Hematopoietic multipotent progenitor cell treated with erythropoietin and hydrocortisone succinate and interleukin-3 and kit ligand, for 15 days (in vitro differentiated cells): Measurements from ENCODE around the gene CWC27.

ENCODE experiments used
- DNase-seq: peaks from one replicate; pipeline ENCODE4 v3.0.0-alpha.2; 2015; ENCODE audit warnings: low spot score

Gene CWC27

GRCh38 chr5:64980176-64980575, 211.4 kb downstream of the CWC27 start:
- DNase-seq = no peak

- DNase-seq = no peak
These were observed 219.0 kb downstream of the CWC27 start for GRCh38 chr5:64987768-64988167.

DNA sequence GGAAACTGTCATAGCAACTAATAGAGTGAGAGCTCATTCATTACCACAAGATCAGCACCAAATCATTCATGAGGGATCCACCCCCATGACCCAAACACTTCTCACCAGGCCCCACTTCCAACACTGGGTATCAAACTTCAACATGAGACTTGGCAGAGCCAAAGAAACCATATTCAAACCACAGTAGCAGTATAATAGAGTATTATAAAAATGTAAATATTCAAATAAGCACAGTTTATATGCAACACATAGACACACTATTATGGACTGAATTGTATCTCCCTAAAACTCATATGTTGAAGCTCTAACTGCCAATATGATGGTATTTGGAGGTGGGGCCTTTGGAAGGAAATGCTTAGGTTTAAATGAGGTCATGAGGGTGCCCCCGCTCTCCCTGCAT, 240.5 kb downstream of the CWC27 start:
- no peak for DNase-seq

- DNase-seq = no peak
These were observed 242.1 kb downstream of the CWC27 start for GRCh38 chr5:65010841-65011240.

DNA sequence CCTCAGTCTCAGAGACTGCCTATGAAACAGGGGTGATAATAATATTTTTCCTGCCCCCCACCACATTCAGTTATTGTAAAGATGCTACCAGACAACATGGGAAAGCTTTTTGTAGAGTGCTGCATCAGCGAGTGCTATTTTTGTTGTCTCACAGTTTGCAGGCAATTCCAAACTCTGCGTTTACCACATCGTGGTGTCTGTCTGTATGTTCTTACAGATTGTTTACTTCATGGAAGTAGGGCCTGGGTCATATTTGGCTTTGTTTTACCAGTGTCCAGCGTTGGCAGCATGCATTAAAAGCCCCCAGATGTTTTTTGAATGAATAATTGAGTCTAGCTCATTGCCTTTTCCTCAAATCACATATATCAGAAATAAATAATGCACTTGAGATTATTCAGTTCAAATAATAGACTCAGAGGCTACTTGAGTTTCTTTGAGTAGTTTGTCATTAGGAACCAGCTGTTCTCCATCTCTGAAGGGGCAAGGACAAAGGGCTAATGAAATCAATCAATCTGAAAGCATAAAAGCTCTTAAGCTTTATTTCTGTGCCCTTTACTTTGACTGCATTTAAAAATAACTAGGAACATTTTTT, 243.7 kb downstream of the CWC27 start:
- DNase-seq = no peak

DNA sequence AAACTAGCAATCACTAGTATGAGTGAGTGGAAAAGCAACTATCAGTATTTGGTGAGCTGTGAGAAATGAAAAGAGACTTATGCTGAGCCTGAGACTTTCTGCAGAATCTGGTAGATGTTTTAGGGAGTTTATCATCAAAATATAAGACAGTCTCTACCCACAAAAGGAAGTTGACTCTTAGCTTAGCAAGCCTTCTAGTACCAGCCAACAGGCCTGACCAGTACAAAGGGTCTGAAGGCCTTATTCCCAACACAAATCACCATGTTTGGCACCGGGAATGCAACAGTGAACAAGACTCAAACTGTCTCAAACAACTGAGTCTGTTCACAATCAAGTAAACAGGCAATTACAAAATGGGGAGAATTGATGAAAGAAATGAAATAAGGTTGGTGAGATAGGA, 244.4 kb downstream of the CWC27 start:
- DNase-seq = no peak

DNA sequence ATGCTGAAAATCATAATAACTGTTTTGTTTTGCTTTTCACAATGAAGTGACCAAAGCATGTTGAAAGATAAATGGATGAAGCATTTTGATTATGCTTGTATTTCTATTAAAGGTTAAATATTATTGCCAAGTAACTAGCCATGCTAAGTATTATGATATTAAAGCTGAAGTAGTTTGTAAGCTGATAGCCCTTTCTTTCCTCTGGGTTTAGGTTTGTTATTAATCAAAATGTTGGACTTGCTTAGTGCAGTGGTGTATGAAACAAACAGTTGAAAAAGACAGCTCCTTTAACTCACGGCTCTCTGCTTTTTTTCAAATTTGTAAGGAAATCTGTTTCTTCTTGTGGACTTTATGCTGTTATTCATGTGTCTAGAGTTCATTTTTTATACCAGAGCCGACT, 246.0 kb downstream of the CWC27 start:
- no peak for DNase-seq

- DNase-seq = no peak
These were observed 247.0 kb downstream of the CWC27 start for GRCh38 chr5:65015767-65016166.

DNA sequence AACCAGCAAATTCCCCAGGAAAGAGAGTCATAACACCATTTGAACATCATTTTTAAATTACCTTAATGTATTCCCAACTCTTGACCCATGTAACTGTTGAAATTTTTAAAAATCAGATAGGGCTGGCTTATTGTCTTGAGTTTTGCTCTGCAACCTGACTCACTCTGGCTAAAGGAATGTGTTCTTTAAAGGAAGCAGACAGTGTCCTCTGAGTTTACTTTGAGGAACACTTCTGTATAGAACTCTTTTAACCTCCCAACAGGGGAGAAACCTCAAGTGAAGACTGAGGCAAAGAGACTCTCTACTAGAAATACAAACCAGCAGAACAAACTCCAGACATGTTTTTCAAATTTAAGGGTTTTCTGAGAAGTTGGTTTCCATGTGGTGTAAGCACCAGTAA, 248.9 kb downstream of the CWC27 start:
- no peak for DNase-seq

DNA sequence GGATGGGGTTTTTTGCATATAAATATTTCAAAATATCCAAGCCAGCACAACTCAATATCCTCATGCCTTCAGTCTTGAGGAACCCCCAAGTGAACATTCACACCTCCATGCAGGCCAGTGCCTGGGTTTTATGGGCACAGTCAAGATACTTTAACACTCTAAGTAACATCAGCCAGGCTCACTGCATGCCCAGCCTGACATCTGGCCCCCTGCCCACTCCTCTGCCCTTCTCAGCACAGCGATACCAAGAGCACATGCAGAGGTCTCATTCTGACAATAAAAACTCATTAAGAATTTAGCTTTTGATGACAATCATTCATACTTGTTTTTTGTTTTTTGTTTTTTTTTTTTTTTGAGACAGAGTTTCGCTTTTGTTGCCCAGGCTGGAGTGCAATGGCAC, 250.0 kb downstream of the CWC27 start:
- DNase-seq = no peak

DNA sequence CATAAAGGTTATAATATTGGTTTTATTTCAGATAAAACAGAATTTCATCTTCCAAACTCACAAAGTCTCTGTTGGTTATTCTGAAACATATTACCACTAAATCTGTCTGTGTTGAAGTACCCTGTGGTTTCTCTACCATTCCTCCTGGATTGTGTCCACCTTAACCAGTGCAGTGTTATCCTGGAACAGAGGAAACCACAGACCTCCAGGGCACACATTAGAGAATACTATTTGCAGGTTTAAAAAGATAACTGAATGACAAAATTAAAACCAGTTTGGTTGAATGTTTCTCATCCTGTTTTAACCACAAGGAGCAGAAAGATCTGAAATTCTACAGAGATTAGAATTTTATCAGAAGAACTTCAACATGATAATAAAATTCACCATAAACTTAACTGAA, 251.8 kb downstream of the CWC27 start:
- DNase-seq = no peak

- DNase-seq = no peak
These were observed 252.9 kb downstream of the CWC27 start for GRCh38 chr5:65021527-65022226.

DNA sequence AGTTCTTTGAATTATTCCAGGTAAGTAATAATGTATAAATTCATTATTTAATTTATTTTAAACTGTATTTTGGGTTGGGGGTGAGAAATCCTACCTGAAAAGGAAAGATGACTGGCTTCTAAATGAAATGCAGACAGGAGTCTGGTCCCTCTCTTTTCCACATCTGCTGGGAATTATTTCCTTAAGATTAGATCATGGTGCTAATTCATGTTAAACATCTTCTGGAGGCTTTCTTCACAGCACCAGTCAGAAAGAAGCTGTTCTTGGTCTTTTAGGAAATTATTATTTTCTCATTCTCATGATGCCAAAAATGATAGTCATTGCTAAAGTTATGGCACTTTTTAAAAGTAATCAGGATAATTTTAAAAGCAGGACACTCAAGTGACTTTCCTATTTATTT, 254.2 kb downstream of the CWC27 start:
- DNase-seq = no peak

GRCh38 chr5:65024681-65025080, 256.0 kb downstream of the CWC27 start:
- DNase-seq = no peak

GRCh38 chr5:65026816-65027548, 258.3 kb downstream of the CWC27 start:
- no peak for DNase-seq

DNA sequence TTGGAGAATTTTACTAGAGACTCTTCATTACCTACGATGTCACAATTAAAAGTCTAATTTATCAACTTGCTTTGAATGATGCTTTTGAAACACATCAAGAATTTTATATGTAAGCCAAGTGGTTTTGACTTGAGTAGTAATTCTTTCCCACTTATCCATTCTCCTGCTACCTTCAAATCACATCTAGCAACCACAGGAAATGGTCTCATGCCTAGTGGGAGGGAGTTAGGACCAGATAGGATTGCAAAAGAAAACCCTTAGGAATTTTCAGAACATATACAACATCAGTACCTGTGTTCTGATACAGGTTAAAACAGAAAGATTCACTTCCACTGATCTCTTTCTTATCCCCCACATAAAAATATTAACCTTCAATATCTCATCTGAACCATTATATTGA, 260.4 kb downstream of the CWC27 start:
- no peak for DNase-seq

DNA sequence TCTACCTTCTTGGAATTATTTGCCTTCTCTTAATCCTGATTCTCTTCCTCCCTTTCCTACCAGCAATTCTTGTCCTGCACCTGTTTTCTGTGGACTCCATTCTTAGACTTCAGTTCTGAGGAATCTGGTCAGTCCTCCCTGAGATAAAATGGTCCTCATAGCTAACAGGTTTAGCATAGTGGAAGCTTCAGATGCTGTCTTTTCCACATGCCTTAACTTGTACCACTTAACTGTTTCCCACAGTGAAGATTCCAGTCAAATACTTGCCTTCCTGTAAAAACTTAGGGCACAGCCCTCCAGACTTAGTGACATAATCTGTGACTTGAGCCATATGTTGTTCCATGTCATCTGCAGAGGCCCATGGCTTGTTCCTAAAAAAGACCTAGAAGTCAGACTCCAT, 261.3 kb downstream of the CWC27 start:
- no peak for DNase-seq

DNA sequence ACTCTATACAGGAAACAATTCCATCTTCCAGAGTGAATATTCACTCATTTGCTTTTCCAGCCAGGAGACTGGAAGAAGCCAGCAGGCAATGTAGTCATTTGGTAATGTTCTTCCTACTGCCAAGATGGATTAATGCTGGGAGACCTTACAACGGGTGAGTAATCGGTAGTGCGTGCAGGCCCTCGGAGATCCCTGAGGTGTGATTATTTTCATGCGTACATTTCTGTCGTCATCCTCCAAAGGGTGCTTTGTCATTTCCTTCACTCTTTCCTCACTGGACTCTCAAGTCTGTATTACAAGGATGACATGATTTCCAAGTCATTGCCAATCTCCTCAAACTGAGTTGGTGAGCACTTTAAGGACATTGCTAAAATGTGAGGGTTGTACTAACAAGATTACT, 263.5 kb downstream of the CWC27 start:
- DNase-seq = no peak

DNA sequence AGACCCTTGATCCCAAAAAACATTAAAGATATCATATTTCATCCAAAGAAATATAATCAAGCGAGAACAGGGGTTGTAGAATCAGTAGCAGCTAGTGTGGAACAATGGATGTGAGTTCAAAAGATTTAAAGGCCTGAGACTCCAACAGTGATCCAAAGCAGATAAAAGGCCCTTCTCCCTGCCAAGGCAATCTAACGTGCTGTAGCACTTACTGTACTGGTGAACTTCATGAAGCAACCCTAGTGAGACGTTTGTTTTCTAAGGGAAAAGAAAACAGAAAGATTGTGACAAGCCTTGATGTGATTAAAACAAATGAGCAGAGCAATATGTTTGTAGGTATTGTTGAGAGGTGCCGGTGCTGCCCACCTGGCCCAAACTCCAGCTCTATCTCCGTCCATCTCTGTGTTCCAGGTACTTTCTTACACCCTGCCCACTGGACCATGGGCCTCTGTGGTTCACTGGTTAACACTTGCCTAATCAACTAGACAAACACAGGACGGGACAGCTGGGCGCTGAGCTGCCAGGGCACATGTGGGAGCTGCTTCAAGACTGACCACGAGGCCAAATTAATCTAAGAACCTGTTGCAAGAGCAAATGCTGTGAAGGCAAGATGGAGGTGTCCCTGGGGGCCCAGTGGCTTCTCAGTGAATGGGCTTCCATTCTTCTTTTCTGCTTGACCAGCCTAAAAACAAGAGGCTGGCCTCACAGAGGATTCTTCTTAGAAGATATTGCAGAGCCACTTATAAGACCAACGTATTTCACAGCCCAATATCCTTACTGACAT, 265.5 kb downstream of the CWC27 start:
- no peak for DNase-seq

GRCh38 chr5:65034813-65035209, 266.1 kb downstream of the CWC27 start:
- no peak for DNase-seq

- DNase-seq = peak; percentile 75
These were observed 266.8 kb downstream of the CWC27 start for GRCh38 chr5:65035211-65036206.
